HepG2 (cell line): ENCODE measurements around the gene SNX30. TPM values are rescaled to one million over a fixed set of nuclear protein-coding genes. Genes with fewer than 3 reads are reported as not detected.

ENCODE experiments used
- ASH2L ChIP-seq: fragments of 300-600, 200-600 bp; sonication (generic); IDR thresholded peaks from 2 replicates; pipeline ENCODE4 v1.7.0; 2017; ENCODE audit warnings: low read depth, mild to moderate bottlenecking, moderate library complexity, mixed read lengths, low read length; ENCODE audit not compliant: insufficient read length
- ELF3 ChIP-seq: IDR thresholded peaks from 2 replicates; pipeline ENCODE4 v1.6.1; 2016; ENCODE audit warnings: missing genetic modification reagents, missing compliant biosample characterization
- EP300 ChIP-seq, 3 experiments: sonication (generic) in 1 of 3; formaldehyde crosslinking in 1 of 3; IDR thresholded peaks; 2 replicates each; pipeline versions ENCODE4 v1.5.1 to v1.6.1; 2011 to 2020; ENCODE audit warnings: low read depth in 2 of 3, low read length in 2 of 3, borderline replicate concordance in 1 of 3, improper control_type of control experiment in 1 of 3, mild to moderate bottlenecking in 1 of 3, missing genetic modification reagents in 1 of 3, moderate library complexity in 1 of 3
- PAXIP1 ChIP-seq: sonication (generic); formaldehyde crosslinking; conservative IDR thresholded peaks from 2 replicates; pipeline ENCODE4 v1.4.0; 2020; ENCODE audit warnings: mild to moderate bottlenecking, missing genetic modification reagents, moderate library complexity
- PHF8 ChIP-seq: sonication (generic); formaldehyde crosslinking; IDR thresholded peaks from 2 replicates; pipeline ENCODE4 v1.5.0; 2020; ENCODE audit warnings: missing genetic modification reagents
- PRDM15 ChIP-seq: sonication (generic); formaldehyde crosslinking; IDR thresholded peaks from 2 replicates; pipeline ENCODE4 v1.4.0; 2020; ENCODE audit warnings: missing genetic modification reagents
- PRDM4 ChIP-seq: sonication (generic); formaldehyde crosslinking; IDR thresholded peaks from 2 replicates; pipeline ENCODE4 v1.9.0; 2021; ENCODE audit warnings: missing genetic modification reagents, borderline replicate concordance
- RXRB ChIP-seq: IDR thresholded peaks from 2 replicates; pipeline ENCODE4 v1.6.1; 2016; ENCODE audit warnings: borderline replicate concordance, missing genetic modification reagents, missing compliant biosample characterization
- SAP130 ChIP-seq: IDR thresholded peaks from 2 replicates; pipeline ENCODE4 v1.6.1; 2016; ENCODE audit warnings: low read depth
- TBX2 ChIP-seq: sonication (generic); formaldehyde crosslinking; IDR thresholded peaks from 2 replicates; pipeline ENCODE4 v1.5.0; 2020; ENCODE audit warnings: missing genetic modification reagents, mild to moderate bottlenecking, borderline replicate concordance
- ZNF276 ChIP-seq: sonication (generic); formaldehyde crosslinking; IDR thresholded peaks from 2 replicates; pipeline ENCODE4 v1.4.0; 2020; ENCODE audit warnings: mild to moderate bottlenecking, low read depth, missing genetic modification reagents
- ZNF441 ChIP-seq: sonication (generic); formaldehyde crosslinking; IDR thresholded peaks from 2 replicates; pipeline ENCODE4 v1.7.0; 2021; ENCODE audit warnings: missing genetic modification reagents, borderline replicate concordance
- polyA plus RNA-seq, 8 experiments: library from polyadenylated mRNA; depleted of rRNA in 3 of 8; stranded (reverse) in 7 of 8; unstranded in 1 of 8; fragments of >200 nt; fragmentation: Illumina TruSeq in 4 of 8; extraction: Trizol in 4 of 8; gene quantifications; 2 replicates each; pipeline versions ENCODE4 v1.2.1 to v1.2.3, GENCODE V29; 2011 to 2016; ENCODE audit warnings: low read depth in 4 of 8, missing spikeins in 1 of 8, mixed read lengths in 1 of 8; ENCODE audit not compliant: insufficient read depth in 1 of 8
- total RNA-seq, 5 experiments: library from RNA; depleted of rRNA; stranded (reverse); fragments of >200 nt; fragmentation: Illumina TruSeq; extraction: Trizol; gene quantifications; 2 replicates each; pipeline ENCODE4 v1.2.3, GENCODE V29; 2016; ENCODE audit warnings: low read depth in 1 of 5

Gene SNX30
- total and polyA plus RNA-seq, 2 of the 13 experiments (the other 11 are each of a cell fraction or from before 2014, with no cell fraction given): 4.4 to 12.4 TPM

- peak in 1 of 2 experiments; percentile 55; a peak in 1 of 4 replicates for TF ChIP-seq EP300 (IDR thresholded peaks at IDR 0.05; ENCODE audit: low read depth in 2 of 2, low read length in 2 of 2)
- TF ChIP-seq EP300 (CRISPR knock-in tag; IDR thresholded peaks at IDR 0.05; ENCODE audit: borderline replicate concordance): no peak; the same call in 1 of the 2 replicates
- TF ChIP-seq PHF8 (CRISPR knock-in tag): 0 out of 2 replicates have a peak, but pooled peaks have one; percentile 1
- TF ChIP-seq ZNF276: no peak
- TF ChIP-seq ELF3 (CRISPR knock-in tag): 0 out of 2 replicates have a peak, but pooled peaks have one; percentile 20
- TF ChIP-seq PRDM4 (CRISPR knock-in tag): no peak
- TF ChIP-seq PRDM15 (CRISPR knock-in tag): peak; percentile 20; the same call in 1 of the 2 replicates
- TF ChIP-seq ASH2L: peak; percentile 54
- no peak for TF ChIP-seq ZNF441
- peak; percentile 66 for TF ChIP-seq SAP130 (CRISPR knock-in tag)
- TF ChIP-seq TBX2 (CRISPR knock-in tag): peak; percentile 40; the same call in 1 of the 2 replicates
- peak; percentile 55 for TF ChIP-seq PAXIP1
- peak; percentile 59; the same call in 1 of the 2 replicates for TF ChIP-seq RXRB (CRISPR knock-in tag)
These were observed 18.6 kb upstream of the SNX30 start (continued) for GRCh38 chr9:112731971-112732370.
